GM12873 (cell line): ENCODE data around the gene ARHGAP21.

ENCODE experiments used
- TF ChIP-seq, protein P1 (sequence below): IDR thresholded peaks from 2 replicates; pipeline ENCODE4 v1.5.1; 2012; ENCODE audit warnings: low read depth, mild to moderate bottlenecking, moderate library complexity, low read length, control low read depth; ENCODE audit not compliant: insufficient read depth; ENCODE audit errors: missing control alignments

The ARHGAP21 gene

DNA sequence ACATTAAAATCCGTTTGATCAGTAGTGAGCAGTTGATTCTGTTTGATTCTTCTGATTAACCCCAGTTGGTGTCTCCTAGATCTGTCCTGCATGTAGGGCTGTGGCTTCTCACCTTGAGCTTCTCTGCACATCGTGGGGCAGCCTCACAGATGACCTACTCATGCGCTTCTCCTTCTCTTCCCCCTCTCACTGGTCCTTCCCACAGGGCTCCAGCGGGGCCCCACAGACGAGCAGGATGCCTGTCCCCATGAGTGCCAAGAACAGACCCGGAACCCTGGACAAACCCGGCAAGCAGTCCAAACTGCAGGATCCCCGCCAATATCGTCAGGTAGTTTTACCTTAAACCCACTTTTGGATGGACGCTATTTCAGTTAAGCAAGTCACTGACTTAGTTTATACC is 178.9 kb downstream of the ARHGAP21 start:
- TF ChIP-seq, protein P1, sequence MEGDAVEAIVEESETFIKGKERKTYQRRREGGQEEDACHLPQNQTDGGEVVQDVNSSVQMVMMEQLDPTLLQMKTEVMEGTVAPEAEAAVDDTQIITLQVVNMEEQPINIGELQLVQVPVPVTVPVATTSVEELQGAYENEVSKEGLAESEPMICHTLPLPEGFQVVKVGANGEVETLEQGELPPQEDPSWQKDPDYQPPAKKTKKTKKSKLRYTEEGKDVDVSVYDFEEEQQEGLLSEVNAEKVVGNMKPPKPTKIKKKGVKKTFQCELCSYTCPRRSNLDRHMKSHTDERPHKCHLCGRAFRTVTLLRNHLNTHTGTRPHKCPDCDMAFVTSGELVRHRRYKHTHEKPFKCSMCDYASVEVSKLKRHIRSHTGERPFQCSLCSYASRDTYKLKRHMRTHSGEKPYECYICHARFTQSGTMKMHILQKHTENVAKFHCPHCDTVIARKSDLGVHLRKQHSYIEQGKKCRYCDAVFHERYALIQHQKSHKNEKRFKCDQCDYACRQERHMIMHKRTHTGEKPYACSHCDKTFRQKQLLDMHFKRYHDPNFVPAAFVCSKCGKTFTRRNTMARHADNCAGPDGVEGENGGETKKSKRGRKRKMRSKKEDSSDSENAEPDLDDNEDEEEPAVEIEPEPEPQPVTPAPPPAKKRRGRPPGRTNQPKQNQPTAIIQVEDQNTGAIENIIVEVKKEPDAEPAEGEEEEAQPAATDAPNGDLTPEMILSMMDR: no peak

DNA sequence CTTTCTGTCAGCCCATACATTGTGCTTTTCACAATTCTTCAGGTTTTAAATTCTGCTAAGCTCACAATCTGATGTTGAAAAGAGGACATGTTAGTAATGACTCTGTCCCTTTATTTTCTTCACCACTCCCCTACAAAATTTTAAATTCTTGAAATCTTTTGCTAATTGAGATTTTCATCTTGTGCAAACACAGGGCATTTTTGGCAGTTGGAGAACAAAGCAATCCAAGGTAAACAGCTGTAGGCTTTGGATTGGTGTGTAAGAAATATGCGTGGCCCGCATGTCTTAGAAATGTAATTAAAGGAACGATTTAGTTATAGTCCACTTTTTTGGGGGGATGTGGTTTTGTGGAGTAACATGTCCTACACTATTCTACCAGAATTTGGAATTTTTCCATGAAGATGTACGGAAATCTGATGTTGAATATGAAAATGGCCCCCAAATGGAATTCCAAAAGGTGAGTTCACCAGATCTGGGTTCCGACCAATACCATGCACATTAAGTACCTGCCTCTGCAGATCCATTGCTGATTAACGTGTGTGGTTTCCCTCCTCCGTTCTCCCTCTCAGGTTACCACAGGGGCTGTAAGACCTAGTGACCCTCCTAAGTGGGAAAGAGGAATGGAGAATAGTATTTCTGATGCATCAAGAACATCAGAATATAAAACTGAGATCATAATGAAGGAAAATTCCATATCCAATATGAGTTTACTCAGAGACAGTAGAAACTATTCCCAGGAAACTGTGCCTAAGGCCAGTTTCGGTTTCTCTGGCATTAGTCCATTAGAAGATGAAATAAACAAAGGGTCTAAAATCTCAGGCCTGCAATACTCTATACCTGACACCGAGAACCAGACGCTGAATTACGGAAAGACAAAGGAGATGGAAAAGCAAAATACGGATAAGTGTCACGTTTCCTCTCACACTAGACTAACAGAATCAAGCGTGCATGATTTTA is 181.1 kb downstream of the ARHGAP21 start:
- TF ChIP-seq, protein P1: no peak

GRCh38 chr10:24541239-24541753 is 182.4 kb downstream of the ARHGAP21 start:
- TF ChIP-seq, protein P1: no peak

GRCh38 chr10:24536636-24537035 is 187.1 kb downstream of the ARHGAP21 start:
- TF ChIP-seq, protein P1: no peak

DNA sequence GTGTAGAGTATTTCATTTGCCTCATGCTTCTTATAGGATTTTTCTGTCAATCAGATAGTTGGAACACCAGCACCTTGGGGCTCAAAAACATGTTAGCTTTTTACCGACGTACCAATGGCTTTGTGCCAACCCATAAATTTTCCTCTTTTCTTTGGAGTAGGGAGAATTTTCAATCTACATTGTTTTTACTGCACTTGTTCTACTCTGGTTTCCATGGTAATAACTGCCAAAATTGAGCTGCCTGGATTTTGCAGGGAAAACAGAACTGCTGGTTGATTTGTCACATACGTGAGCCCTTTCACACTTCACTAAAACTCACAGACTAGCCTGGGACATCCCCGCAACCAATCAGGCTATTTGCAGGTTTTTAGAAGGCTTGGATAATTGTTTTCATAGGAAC is 189.7 kb downstream of the ARHGAP21 start:
- TF ChIP-seq, protein P1: no peak
